GM19328 (cell line): Measurements from ENCODE around the gene SMURF1.

Experiments used
- ATAC-seq: cut with Tn5 transposase; IDR thresholded peaks from one replicate; pipeline ENCODE4 v1.9.1; 2021; ENCODE audit warnings: mild to moderate bottlenecking, moderate library complexity; ENCODE audit not compliant: unreplicated experiment

The SMURF1 gene

DNA sequence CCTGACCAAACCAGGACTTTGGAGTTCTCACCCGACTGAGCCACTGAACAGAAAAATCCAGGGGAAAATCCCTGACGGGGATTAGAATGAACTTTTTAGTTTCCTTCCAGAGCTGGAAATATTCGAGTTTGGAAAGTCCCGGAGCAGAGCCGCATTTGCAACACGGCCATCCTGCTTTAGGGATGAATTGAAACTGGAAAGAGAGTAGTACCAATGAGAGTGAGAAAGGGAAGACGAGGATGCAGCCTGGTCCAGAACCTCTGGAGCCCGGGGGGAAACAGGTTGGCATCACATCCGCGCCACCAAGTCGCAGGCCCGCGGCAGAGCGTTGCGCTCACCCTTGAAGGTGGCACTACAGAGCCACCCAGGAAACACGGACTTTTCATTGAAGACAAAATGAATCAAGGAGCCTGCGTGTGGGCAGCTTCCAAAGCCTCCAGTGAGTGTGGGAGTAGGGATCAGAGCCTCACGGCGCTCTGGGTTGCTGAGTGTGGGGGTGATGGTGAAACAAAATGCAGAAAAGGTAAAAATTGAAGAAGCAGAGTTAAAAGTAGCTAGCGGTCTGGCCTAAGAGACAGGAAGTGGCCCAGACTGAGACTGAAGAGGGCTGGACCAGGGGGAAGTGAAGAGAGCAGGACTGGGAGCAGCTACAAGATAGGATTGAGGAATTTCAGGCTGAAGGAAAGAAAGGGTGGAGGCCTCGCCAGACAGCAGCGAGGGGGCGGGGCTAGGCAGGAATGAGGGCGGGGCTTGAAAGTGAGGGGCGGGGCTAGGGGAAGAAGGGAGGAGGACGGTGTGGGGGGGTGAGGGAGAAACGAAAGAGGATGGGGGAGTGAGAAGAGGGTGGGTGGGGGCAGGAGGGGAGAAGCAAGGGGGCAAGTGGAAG, 1.8 kb downstream of the SMURF1 start:
- no peak for ATAC-seq

GRCh38 chr7:99141334-99141733, 2.6 kb downstream of the SMURF1 start:
- ATAC-seq = no peak

- ATAC-seq = no peak
Observed at GRCh38 chr7:99140813-99141212, 3.1 kb downstream of the SMURF1 start.

DNA sequence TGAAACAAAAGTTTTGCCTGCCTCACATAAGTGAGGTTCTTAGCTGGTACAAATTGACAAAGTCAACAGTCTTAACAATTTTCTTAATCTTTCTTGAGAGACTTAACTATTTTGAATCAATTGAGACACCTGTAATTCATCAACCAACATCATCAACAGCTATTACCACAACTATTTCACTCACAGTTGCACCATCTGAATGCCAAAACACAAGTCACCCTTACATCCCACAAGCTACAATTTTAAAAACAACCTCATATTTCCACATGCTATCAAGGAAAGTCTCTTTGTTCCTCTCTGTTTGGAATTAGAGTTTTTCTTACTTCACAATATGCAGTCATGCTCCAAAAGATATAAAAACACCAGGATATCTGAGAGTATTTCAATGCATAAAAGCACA, 4.9 kb downstream of the SMURF1 start:
- no peak for ATAC-seq

DNA sequence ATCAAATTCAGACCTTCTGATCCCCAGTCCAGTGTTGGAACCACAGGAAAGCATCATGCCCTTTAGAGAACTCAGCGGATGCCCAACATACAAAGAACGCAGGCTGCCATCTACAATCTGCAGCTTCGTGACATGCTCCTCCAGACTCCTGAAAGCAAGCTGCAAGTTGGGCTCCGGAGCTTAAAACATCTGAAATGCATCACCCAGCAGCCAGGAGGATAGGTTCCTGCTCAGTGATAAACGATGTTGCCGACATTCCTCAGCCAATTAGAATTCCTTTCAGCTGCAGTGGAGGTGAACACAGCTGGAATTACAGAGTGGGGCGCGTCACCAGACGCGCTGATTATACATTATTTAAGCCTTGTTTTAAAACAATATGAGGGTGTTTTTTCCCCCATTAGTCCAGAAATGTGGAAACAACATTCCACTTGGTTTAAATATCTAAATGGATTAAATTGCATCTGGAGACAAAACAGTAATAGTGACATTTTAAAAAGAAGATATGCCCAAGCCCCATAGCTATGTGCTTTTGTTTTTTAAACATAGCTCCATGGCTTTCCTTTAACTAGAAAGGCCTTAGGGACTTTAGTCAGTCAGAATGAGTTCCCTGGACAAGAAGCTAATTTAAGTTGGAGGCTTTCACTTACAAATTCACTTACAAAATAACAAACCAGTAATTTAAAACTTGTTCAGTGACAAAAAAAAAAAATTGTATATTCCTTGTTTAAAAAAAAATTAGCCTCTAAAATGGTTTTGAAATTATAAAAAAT, 6.3 kb downstream of the SMURF1 start:
- no peak for ATAC-seq

- no peak for ATAC-seq
Observed at GRCh38 chr7:99135938-99136337, 8.0 kb downstream of the SMURF1 start.

DNA sequence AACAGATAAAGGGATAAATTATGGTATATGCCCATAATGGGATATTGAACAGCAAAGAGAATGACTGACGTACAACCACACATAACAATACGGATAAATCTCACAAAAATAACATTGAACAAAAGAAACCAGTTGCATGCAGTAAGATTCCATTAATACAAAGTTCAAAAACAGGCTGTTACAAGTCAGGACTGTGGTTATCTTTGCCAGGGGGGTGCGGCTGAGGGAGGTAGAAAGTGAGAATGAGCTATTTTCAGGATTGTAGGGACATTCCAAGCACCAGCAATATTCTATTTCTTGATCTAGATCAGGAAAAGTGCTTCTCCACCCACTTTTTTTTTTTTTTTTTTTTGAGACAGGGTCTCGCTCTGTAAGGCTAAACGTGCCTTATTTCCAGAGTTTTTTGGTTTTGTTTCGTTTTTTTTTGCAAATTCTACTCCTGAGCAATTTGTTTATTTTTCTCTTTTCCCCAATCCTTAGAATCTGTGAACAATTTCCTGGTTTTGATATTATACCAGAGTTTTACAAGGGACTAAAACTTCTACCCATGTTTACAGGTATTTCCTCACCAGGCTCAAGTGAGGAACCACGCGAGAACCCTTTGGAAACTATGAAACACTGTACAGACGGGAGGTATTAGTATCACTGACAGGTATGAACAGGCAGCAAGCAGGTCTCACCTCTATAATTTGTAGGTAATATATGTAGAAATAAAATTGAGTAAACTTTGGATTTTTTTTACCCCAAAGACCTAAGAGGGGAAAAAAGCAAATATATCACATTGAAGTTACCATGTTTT, 9.9 kb downstream of the SMURF1 start:
- no peak for ATAC-seq

GRCh38 chr7:99132595-99133321, 11.2 kb downstream of the SMURF1 start:
- ATAC-seq = no peak

DNA sequence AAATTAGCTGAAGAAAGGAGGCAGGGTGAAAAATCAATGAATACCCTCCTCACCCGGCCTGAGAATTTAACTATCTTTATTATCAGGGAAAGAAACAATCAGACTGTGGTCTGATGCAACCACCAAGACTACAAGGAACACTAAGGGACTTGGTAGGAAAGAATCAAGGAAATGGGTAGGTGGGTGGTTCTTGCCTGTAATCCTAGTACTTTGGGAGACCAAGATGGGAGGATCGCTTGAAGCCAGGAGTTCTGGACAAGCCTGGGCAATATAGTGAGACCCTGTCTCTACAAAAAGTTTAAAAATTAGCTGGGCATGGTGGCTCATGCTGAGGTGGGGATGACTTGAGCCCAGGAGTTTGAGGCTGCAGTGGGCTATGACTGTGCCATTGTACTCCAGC, 12.6 kb downstream of the SMURF1 start:
- ATAC-seq = no peak

DNA sequence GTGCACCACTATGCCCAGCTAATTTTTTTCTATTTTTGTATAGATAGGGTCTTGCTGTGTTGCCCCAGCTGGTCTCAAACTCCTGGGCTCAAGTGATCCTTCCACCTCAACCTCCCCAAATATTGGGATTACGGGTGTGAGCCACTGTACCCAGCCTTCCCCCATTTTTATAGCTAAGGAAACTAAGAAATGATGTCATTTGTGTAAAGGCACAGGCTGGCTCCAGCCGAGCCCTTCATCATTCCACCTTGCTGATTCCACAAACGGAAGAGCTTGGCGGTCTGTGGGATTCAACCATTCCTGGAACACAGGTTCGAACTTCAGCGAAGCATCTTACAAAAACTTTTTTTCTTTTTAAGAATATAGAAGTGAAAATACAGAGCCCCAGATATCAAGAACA, 14.4 kb downstream of the SMURF1 start:
- no peak for ATAC-seq

GRCh38 chr7:99129001-99129400, 14.9 kb downstream of the SMURF1 start:
- ATAC-seq = no peak

GRCh38 chr7:99128076-99128950, 15.6 kb downstream of the SMURF1 start:
- no peak for ATAC-seq

DNA sequence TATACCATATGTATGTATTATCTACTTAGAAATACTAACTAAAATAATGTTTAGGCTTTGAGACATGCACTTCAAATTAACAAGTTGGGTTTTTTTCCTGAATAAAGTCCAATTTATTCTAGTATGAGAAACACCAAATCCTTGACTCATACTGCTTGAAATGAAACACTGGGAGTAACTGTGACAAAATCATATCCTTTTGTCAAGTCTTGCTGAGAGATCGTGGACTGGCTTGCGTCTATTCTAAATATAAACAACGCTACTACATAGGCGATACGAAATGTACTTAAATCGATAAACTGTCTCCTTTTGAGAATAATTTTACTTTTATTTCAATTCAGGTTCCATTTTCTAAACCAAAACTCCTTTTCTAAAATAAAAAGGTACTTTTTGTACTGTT, 16.3 kb downstream of the SMURF1 start:
- no peak for ATAC-seq

DNA sequence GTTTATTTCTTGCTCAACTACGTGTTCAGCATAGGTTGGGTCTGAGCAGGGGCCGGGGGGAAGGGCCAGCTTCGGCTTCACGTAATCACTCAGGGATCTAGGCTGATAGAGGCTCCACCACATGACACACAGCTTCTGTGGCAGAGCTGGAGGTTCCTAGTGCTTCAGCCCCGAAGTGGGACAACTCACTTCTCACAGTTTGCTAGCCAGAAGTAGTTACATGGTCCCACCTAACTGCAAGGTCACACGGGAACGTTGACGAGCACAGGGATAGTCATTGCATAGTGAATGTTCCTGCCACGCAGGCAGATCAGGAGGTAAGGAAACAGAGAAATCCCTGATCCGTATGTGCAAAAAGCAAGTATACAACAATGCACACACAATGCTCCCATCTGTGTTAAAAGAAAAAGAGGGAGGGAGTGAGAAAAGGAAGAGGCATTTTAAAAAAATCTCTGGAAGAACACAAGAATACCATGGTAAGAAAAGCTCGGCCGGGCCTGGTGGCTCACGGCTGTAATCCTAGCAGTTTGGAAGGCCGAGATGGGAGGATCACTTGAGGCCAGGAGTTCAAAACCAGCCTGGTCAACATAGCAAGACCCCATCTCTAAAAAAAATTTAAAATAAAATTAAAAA, 16.9 kb downstream of the SMURF1 start:
- ATAC-seq = no peak

GRCh38 chr7:99125505-99125865, 18.4 kb downstream of the SMURF1 start:
- no peak for ATAC-seq

DNA sequence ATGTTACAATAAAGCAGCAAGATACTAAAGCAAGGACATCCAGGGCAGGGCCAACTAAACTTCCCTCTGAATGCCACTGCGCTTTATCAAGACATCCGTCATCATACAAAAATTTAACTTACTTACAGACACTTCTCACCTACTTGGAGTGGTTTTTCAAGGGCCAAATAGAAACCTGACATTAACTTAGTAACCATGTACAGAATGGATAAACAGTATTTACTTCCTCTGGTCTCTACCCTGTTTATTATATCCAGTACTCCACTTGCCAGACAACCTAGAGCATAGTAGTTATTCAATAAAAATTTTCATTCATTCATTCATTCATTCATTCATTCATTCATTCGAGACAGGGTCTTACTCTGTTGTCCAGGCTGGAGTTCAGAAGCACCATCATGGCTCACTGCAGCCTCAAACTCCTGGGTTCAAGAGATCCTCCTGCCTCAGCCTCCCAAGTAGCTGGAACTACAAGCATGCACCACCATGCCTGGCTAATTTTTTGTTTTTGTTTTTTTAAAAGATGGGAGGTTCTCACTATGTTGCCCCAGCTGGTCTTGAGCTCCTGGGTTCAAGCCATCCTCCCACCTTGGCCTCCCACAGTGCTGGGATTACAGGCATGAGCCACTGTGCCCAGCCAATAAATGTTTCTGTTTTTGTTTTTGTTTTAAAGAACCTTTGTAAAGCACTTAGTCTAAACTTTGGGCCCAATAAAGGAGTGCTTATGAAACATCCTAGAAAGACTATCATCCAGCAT, 19.0 kb downstream of the SMURF1 start:
- ATAC-seq = no peak

DNA sequence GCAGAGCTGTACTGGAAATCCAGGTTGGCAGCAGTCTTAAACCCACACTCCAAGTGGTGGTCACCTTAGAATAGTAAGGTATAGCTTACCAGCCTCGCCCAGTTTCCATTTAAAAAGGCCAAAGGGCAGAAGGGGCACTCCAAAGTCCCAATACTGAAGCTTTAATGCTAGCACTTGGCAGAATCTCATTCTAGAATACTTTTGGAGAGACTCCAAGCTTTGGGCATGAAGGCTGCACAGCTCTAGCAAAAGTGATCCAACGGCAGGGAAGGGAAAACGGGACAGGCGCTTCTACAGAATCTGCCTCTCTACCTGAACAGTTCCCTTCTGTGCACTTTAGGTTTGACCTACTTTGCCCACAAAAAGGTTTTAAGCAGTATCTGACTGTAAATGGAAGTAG, 19.7 kb downstream of the SMURF1 start:
- ATAC-seq = no peak

- ATAC-seq = no peak
Observed at GRCh38 chr7:99123571-99124033, 20.3 kb downstream of the SMURF1 start.

- no peak for ATAC-seq
Observed at GRCh38 chr7:99122762-99123161, 21.1 kb downstream of the SMURF1 start.
